Calu3 (cell line): ENCODE results near the gene TTLL13. TPM values are rescaled to one million over a fixed set of nuclear protein-coding genes. Genes with fewer than 3 reads are reported as not detected.
A peak's percentile ranks its signal among the peaks of the same experiment; 100 is the strongest.

ENCODE experiments used
- BruUV-seq: library from RNA; stranded (reverse); fragments of 400-500 nt; replicated peaks from 2 replicates; lab custom pipeline; 2021; lab: Mats Ljungman, UMichigan
- CTCF ChIA-PET: fragments of 300-600 bp; sonication (Branson Sonifier 250); formaldehyde crosslinking; loops from one replicate; lab custom pipeline; 2022; ENCODE audit warnings: antibody characterized with exemption; lab: Charles Lee
- DNase-seq: peaks from one replicate; pipeline ENCODE4 v3.0.0; 2022
- H3K27ac Mint-ChIP-seq: one replicate; pipeline ENCODE4 v1.8.0; 2022; ENCODE audit warnings: mixed read lengths; ENCODE audit not compliant: unreplicated experiment
- H3K27me3 Mint-ChIP-seq: one replicate; pipeline ENCODE4 v1.8.0; 2022; ENCODE audit warnings: mixed read lengths; ENCODE audit not compliant: unreplicated experiment
- H3K36me3 Mint-ChIP-seq: one replicate; pipeline ENCODE4 v1.8.0; 2022; ENCODE audit warnings: mild to moderate bottlenecking, moderate library complexity, mixed read lengths; ENCODE audit not compliant: insufficient read depth, unreplicated experiment
- H3K4me1 Mint-ChIP-seq: one replicate; pipeline ENCODE4 v1.8.0; 2022; ENCODE audit warnings: mild to moderate bottlenecking, low read depth, mixed read lengths; ENCODE audit not compliant: unreplicated experiment
- H3K4me3 Mint-ChIP-seq: one replicate; pipeline ENCODE4 v1.8.0; 2022; ENCODE audit warnings: mild to moderate bottlenecking, low read depth, moderate library complexity, mixed read lengths; ENCODE audit not compliant: unreplicated experiment
- H3K9me3 Mint-ChIP-seq: one replicate; pipeline ENCODE4 v1.8.0; 2022; ENCODE audit warnings: low read depth, mixed read lengths; ENCODE audit not compliant: unreplicated experiment
- intact Hi-C: fragments of 100-400 bp; cut with micrococcal nuclease; formaldehyde crosslinking; loops from one replicate; pipeline ENCODE4 v1.10.0; 2022; ENCODE audit not compliant: unreplicated experiment
- total RNA-seq: library from RNA; stranded (reverse); gene quantifications from 2 replicates; pipeline ENCODE4 v1.2.3, GENCODE V29; 2022
- TF ChIP-seq, protein P1 (sequence below): fragments of 200-600 bp; IDR thresholded peaks from one replicate; pipeline ENCODE4 v1.8.0; 2022; ENCODE audit warnings: antibody characterized with exemption; ENCODE audit not compliant: unreplicated experiment

TTLL13 gene
- total RNA-seq, 1 experiment from 2014 or later: 0.71 TPM

DNA sequence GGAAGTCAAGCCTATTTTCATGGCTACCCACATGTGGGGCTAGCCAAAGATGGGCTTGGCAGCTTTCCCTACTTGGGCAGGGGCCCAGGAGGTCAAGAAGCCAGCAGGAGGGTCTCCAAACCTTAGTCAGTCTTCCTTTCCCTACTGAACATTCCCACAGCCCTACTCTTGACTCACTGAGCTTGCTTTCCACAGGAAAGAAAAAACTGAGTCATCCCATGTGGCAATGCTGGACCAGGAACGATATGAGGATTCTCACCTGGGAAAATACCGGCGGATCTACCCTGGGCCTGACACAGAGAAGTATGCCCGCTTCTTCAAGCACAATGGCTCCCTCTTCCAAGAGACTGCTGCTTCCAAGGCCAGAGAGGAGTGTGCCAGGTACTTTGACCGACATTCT is 12.5 kb downstream of the TTLL13 start:
- BruUV-seq: no TSS peak
- Mint-ChIP-seq H3K27ac (no peak overlapping the region), H3K27me3 (no peaks in the 10 kb centered on the region), H3K36me3 (peaks cover 24% of the 10 kb centered on the region), H3K4me1 (peaks cover 16% of the 10 kb centered on the region), H3K4me3 (no peak overlapping the region), H3K9me3 (no peaks in the 10 kb centered on the region)
- TF ChIP-seq, protein P1, sequence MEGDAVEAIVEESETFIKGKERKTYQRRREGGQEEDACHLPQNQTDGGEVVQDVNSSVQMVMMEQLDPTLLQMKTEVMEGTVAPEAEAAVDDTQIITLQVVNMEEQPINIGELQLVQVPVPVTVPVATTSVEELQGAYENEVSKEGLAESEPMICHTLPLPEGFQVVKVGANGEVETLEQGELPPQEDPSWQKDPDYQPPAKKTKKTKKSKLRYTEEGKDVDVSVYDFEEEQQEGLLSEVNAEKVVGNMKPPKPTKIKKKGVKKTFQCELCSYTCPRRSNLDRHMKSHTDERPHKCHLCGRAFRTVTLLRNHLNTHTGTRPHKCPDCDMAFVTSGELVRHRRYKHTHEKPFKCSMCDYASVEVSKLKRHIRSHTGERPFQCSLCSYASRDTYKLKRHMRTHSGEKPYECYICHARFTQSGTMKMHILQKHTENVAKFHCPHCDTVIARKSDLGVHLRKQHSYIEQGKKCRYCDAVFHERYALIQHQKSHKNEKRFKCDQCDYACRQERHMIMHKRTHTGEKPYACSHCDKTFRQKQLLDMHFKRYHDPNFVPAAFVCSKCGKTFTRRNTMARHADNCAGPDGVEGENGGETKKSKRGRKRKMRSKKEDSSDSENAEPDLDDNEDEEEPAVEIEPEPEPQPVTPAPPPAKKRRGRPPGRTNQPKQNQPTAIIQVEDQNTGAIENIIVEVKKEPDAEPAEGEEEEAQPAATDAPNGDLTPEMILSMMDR: no peak
- intact Hi-C loops: no loop called here
- CTCF ChIA-PET: interaction anchor here (0.6 kb wide), 1 partner anchor 362 kb away, joined by 4 read pairs; no protein-coding TSS in a partner anchor
- no peak for DNase-seq

GRCh38 chr15:90262426-90262825 is 13.1 kb downstream of the TTLL13 start:
- intact Hi-C loops: no loop called here

GRCh38 chr15:90264671-90265070 is 15.3 kb downstream of the TTLL13 start:
- Mint-ChIP-seq H3K36me3 (peaks cover 49% of the 10 kb centered on the region), H3K4me1 (peaks cover 32% of the 10 kb centered on the region), H3K9me3 (no peaks in the 10 kb centered on the region), H3K27me3 (no peaks in the 10 kb centered on the region), H3K4me3 (peak overlapping the region; percentile 99), H3K27ac (peak overlapping the region; percentile 93)
- BruUV-seq: no TSS peak
- intact Hi-C loops: loop anchor here (2.0 kb wide), 2 partner anchors 32 to 36 kb away; partner anchors contain the start of gene CIB1
- peak; percentile 47 for DNase-seq
- CTCF ChIA-PET: no interaction called here
- TF ChIP-seq, protein P1: no peak

More at GRCh38 chr15:90262426-90262825, 13.1 kb downstream of the TTLL13 start:
- H3K27ac Mint-ChIP-seq: no peak overlapping the region
- CTCF ChIA-PET: no interaction called here
- H3K36me3 Mint-ChIP-seq: peaks cover 30% of the 10 kb centered on the region
- no TSS peak for BruUV-seq
- peaks cover 16% of the 10 kb centered on the region for H3K4me1 Mint-ChIP-seq
- TF ChIP-seq, protein P1: no peak
- no peak overlapping the region for H3K4me3 Mint-ChIP-seq
- no peak for DNase-seq
- H3K27me3 Mint-ChIP-seq: no peaks in the 10 kb centered on the region
- H3K9me3 Mint-ChIP-seq: no peaks in the 10 kb centered on the region

- Mint-ChIP-seq H3K36me3 (peaks cover 57% of the 10 kb centered on the region), H3K9me3 (no peaks in the 10 kb centered on the region), H3K4me3 (peak within 1 kb of the TSS; percentile 99), H3K27me3 (no peaks in the 10 kb centered on the region), H3K4me1 (peaks cover 40% of the 10 kb centered on the region), H3K27ac (peak within 1 kb of the TSS; percentile 93)
- TSS peak; percentile 94 for BruUV-seq
- intact Hi-C loops: loop anchor here (2.0 kb wide), 2 partner anchors 33 to 35 kb away; partner anchors contain the start of gene CIB1
- DNase-seq: peak; percentile 94
- TF ChIP-seq, protein P1: no peak
- CTCF ChIA-PET: interaction anchor here (0.6 to 0.7 kb wide), 2 partner anchors 32 to 110 kb away, joined by 3 to 4 read pairs; partner anchors contain the start of genes CIB1 and GDPGP1
These were observed 16.1 kb downstream of the TTLL13 start, which contains the start of gene NGRN for GRCh38 chr15:90265271-90266060. NGRN (plus strand) TSS chr15:90265672; CDS start chr15:90265713, 41 bp downstream.
